Neural cell (in vitro differentiated cells): ENCODE results near the gene USP9X. TPM values are rescaled to one million over a fixed set of nuclear protein-coding genes. Genes with fewer than 3 reads are reported as not detected.
"Not testable (repeated sequence)": the region's sequence is repeated elsewhere in the genome, so short reads cannot be mapped to it uniquely, and the experiment has no call there.

Experiments used
- H2AFZ ChIP-seq: fragments of 200-600, 300-800 bp; sonication (generic), shearing (Covaris generic); 2 replicates; pipeline ENCODE4 v1.6.0; 2014; ENCODE audit warnings: low read depth, mild to moderate bottlenecking, antibody characterized with exemption, low read length, moderate library complexity
- H3F3A ChIP-seq: fragments of 200-600 bp; shearing (Covaris generic); 2 replicates; pipeline ENCODE4 v1.6.1; 2016; ENCODE audit warnings: mild to moderate bottlenecking, moderate library complexity, mixed read lengths, antibody characterized with exemption, low read length; ENCODE audit not compliant: insufficient read depth, poor library complexity, severe bottlenecking
- H3K27ac ChIP-seq: fragments of 200-600, 300-800 bp; sonication (generic), shearing (Covaris generic); 2 replicates; pipeline ENCODE4 v1.5.1; 2014; ENCODE audit warnings: mild to moderate bottlenecking, low read length, moderate library complexity
- H3K27me3 ChIP-seq: fragments of 300-800, 200-600 bp; sonication (generic), shearing (Covaris generic); 2 replicates; pipeline ENCODE4 v1.6.0; 2014; ENCODE audit warnings: mild to moderate bottlenecking, low read depth, low read length, moderate library complexity; ENCODE audit not compliant: insufficient read depth
- H3K36me3 ChIP-seq: fragments of 300-800, 200-600 bp; sonication (generic), shearing (Covaris generic); 2 replicates; pipeline ENCODE4 v1.5.1; 2014; ENCODE audit warnings: mild to moderate bottlenecking, antibody characterized with exemption, low read length, moderate library complexity; ENCODE audit not compliant: insufficient read depth
- H3K4me2 ChIP-seq: fragments of 300-800, 200-600 bp; sonication (generic), shearing (Covaris generic); 2 replicates; pipeline ENCODE4 v1.6.0; 2014; ENCODE audit warnings: mild to moderate bottlenecking, low read length
- H3K4me3 ChIP-seq: fragments of 300-800, 200-600 bp; sonication (generic), shearing (Covaris generic); 2 replicates; pipeline ENCODE4 v1.5.1; 2014; ENCODE audit warnings: mild to moderate bottlenecking, low read length, moderate library complexity
- H3K79me2 ChIP-seq: fragments of 200-600 bp; shearing (Covaris generic); replicated peaks from 2 replicates; pipeline ENCODE4 v1.6.0; 2014; ENCODE audit warnings: mild to moderate bottlenecking, low read length, moderate library complexity; ENCODE audit not compliant: insufficient read depth
- H3K9ac ChIP-seq: fragments of 300-800, 200-600 bp; sonication (generic), shearing (Covaris generic); 2 replicates; pipeline ENCODE4 v1.6.1; 2016; ENCODE audit warnings: mild to moderate bottlenecking, low read length, mixed read lengths
- H3K9me2 ChIP-seq: fragments of 200-600 bp; shearing (Covaris generic); 2 replicates; pipeline ENCODE4 v1.6.1; 2016; ENCODE audit warnings: mild to moderate bottlenecking, low read length, mixed read lengths; ENCODE audit not compliant: insufficient read depth
- H3K9me3 ChIP-seq: fragments of 200-600, 300-800 bp; sonication (generic), shearing (Covaris generic); 2 replicates; pipeline ENCODE4 v1.6.1; 2016; ENCODE audit warnings: mild to moderate bottlenecking, mixed run types, low read length, moderate library complexity, mixed read lengths
- H4K20me1 ChIP-seq: fragments of 200-600 bp; shearing (Covaris generic); 2 replicates; pipeline ENCODE4 v1.6.1; 2016; ENCODE audit warnings: mild to moderate bottlenecking, mixed run types; ENCODE audit not compliant: insufficient read depth
- CTCF ChIP-seq: fragments of 450-650 bp; IDR thresholded peaks from 2 replicates; pipeline ENCODE4 v1.5.1; 2014; ENCODE audit warnings: antibody characterized with exemption, mild to moderate bottlenecking, moderate library complexity; ENCODE audit not compliant: poor library complexity, severe bottlenecking
- EP300 ChIP-seq: fragments of 450-650 bp; conservative IDR thresholded peaks from 2 replicates; pipeline ENCODE4 v1.6.1; 2014; ENCODE audit warnings: antibody characterized with exemption, mild to moderate bottlenecking, moderate library complexity; ENCODE audit not compliant: poor library complexity, severe bottlenecking
- EZH2 ChIP-seq: fragments of 200-600, 300-800 bp; shearing (Covaris generic), sonication (generic); IDR thresholded peaks from 2 replicates; pipeline ENCODE4 v1.6.1; 2014; ENCODE audit warnings: antibody characterized with exemption, low read length, borderline replicate concordance, mild to moderate bottlenecking; ENCODE audit not compliant: insufficient read depth, poor library complexity, severe bottlenecking
- MXI1 ChIP-seq: fragments of 450-650 bp; conservative IDR thresholded peaks from 2 replicates; pipeline ENCODE4 v1.6.1; 2014; ENCODE audit warnings: antibody characterized with exemption, mild to moderate bottlenecking; ENCODE audit not compliant: poor library complexity, severe bottlenecking
- POLR2AphosphoS5 ChIP-seq: IDR thresholded peaks from 2 replicates; pipeline ENCODE4 v1.6.1; 2012
- RAD21 ChIP-seq: fragments of 450-650 bp; conservative IDR thresholded peaks from 2 replicates; pipeline ENCODE4 v1.6.1; 2014; ENCODE audit warnings: antibody characterized with exemption, mild to moderate bottlenecking, moderate library complexity
- REST ChIP-seq: IDR thresholded peaks from 2 replicates; pipeline ENCODE4 v1.6.1; 2012; ENCODE audit warnings: borderline replicate concordance
- SMC3 ChIP-seq: fragments of 450-650 bp; conservative IDR thresholded peaks from 2 replicates; pipeline ENCODE4 v1.6.1; 2014; ENCODE audit warnings: antibody characterized with exemption, mild to moderate bottlenecking, moderate library complexity; ENCODE audit not compliant: poor library complexity
- TAF1 ChIP-seq: IDR thresholded peaks from 2 replicates; pipeline ENCODE4 v1.6.1; 2012; ENCODE audit warnings: low read depth
- polyA plus RNA-seq: library from polyadenylated mRNA; depleted of rRNA; stranded (reverse); fragments of >200 nt; gene quantifications from 2 replicates; pipeline ENCODE4 v1.2.3, GENCODE V29; 2014

USP9X gene
- polyA plus RNA-seq, 1 donor from 2014 or later = 36.1 TPM

DNA sequence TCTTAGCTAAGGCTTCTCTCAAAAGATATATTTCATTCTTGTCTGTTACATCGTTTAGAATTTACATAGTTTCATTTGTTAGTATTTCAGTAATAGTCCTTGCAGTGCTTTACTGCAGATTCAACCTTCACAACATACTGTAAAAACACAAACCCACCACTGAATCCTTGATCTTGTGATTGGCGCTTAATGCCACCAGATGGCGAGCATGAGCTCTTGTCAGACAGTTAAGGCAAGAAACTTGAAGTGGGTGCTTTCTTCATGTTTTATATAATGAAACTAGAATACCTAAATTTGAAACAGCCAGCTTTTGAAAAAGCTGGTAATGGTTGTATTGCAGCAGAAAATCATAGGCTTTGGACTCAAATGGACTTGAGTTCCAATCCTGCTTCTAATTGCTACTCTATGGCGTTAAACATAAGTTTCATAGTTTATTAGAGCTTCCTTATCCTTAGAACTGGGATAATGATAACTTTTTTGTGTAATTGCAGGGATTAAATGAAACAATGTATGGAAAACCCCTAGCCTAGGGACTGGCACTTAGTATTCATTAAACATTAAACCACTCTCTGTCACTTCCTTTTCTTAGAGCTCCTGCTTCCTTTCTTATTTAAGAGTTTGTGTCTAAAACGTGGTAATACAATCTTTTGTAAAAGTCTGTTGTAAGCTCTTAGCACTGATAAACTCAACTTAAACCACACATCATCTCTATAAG is 95.1 kb downstream of the USP9X start:
- no peak overlapping the region for H2AFZ ChIP-seq
- no peak overlapping the region for H3K27ac ChIP-seq
- TF ChIP-seq MXI1 = no peak
- peak; percentile 54 for TF ChIP-seq RAD21
- peak; percentile 63 for TF ChIP-seq CTCF
- peak; percentile 67 for TF ChIP-seq SMC3
- H3K4me2 ChIP-seq = no peak overlapping the region
- H3K36me3 ChIP-seq = no peaks in the 10 kb centered on the region
- no peak overlapping the region for H3K4me3 ChIP-seq
- H3K9me2 ChIP-seq = no peaks in the 10 kb centered on the region
- H3K79me2 ChIP-seq = no peaks in the 10 kb centered on the region
- H3F3A ChIP-seq = no peaks in the 10 kb centered on the region
- no peak overlapping the region for H3K9ac ChIP-seq
- H3K9me3 ChIP-seq = no peaks in the 10 kb centered on the region
- H3K27me3 ChIP-seq = no peaks in the 10 kb centered on the region
- no peaks in the 10 kb centered on the region for H4K20me1 ChIP-seq

DNA sequence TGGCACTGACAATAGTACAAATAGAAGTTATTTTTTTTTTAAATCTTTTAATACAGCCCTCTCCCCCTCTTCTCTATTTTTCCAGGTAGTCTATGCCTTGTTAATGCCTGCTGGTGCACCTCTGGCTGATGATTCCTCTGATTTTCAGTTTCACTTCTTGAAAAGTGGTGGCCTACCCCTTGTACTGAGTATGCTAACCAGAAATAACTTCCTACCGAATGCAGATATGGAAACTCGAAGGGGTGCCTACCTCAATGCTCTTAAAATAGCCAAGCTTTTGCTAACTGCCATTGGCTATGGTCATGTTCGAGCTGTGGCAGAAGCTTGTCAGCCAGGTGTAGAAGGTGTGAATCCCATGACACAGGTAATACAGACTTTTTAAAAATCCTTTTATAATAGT is 99.1 kb downstream of the USP9X start:
- no peak overlapping the region for H3K27ac ChIP-seq
- TF ChIP-seq SMC3 (no peak), MXI1 (no peak), EZH2 (no peak), TAF1 (no peak), REST (no peak), EP300 (no peak), POLR2AphosphoS5 (no peak), CTCF (no peak), RAD21 (no peak)
- H3F3A ChIP-seq = no peaks in the 10 kb centered on the region
- H4K20me1 ChIP-seq = no peaks in the 10 kb centered on the region
- H3K36me3 ChIP-seq = no peaks in the 10 kb centered on the region
- no peak overlapping the region for H2AFZ ChIP-seq
- no peaks in the 10 kb centered on the region for H3K27me3 ChIP-seq
- H3K9me2 ChIP-seq = no peaks in the 10 kb centered on the region
- H3K4me3 ChIP-seq = no peak overlapping the region
- no peaks in the 10 kb centered on the region for H3K9me3 ChIP-seq
- H3K4me2 ChIP-seq = no peak overlapping the region
- H3K9ac ChIP-seq = no peak overlapping the region
- no peaks in the 10 kb centered on the region for H3K79me2 ChIP-seq

- not testable (repeated sequence) for H3K27me3 ChIP-seq, H3K4me2 ChIP-seq, H3K27ac ChIP-seq, H3K4me3 ChIP-seq, H4K20me1 ChIP-seq, H3K9me3 ChIP-seq, H3K79me2 ChIP-seq, H2AFZ ChIP-seq, H3K9ac ChIP-seq, H3K9me2 ChIP-seq, H3K36me3 ChIP-seq, H3F3A ChIP-seq
Measured at GRCh38 chrX:41186946-41187345, 101.7 kb downstream of the USP9X start.
